K562 (cell line): ENCODE measurements around the gene FASTKD2. TPM values are rescaled to one million over a fixed set of nuclear protein-coding genes. Genes with fewer than 3 reads are reported as not detected.

Experiments
- ARNT ChIP-seq, 2 experiments: fragments of 450-650 bp; IDR thresholded peaks; 2 replicates each; pipeline ENCODE4 v1.6.1; 2016; ENCODE audit warnings: mild to moderate bottlenecking in 1 of 2
- ATF3 ChIP-seq, 2 experiments: fragments of 450-650 bp in 1 of 2; sonication (generic) in 1 of 2; formaldehyde crosslinking in 1 of 2; IDR thresholded peaks in 1 of 2; conservative IDR thresholded peaks in 1 of 2; 2 replicates each; pipeline versions ENCODE4 v1.6.1 to v1.8.1; 2016 to 2023; ENCODE audit warnings: mild to moderate bottlenecking in 2 of 2, moderate library complexity in 2 of 2, inconsistent platforms in 1 of 2, missing genetic modification reagents in 1 of 2
- BHLHE40 ChIP-seq: IDR thresholded peaks from 2 replicates; pipeline ENCODE4 v1.6.1; 2011; ENCODE audit warnings: low read length, improper control_type of control experiment
- CREB1 ChIP-seq, 2 experiments: sonication (generic) in 1 of 2; formaldehyde crosslinking in 1 of 2; IDR thresholded peaks; 2 replicates each; pipeline versions ENCODE4 v1.6.1 to v1.8.0; 2012 to 2022; ENCODE audit warnings: inconsistent platforms in 1 of 2, mild to moderate bottlenecking in 1 of 2, missing genetic modification reagents in 1 of 2, moderate library complexity in 1 of 2
- CREB3L1 ChIP-seq: fragments of 450-650 bp; IDR thresholded peaks from 2 replicates; pipeline ENCODE4 v1.6.1; 2014; ENCODE audit warnings: low read depth, mild to moderate bottlenecking, moderate library complexity, borderline replicate concordance
- DIDO1 ChIP-seq: fragments of 450-650 bp; IDR thresholded peaks from 2 replicates; pipeline ENCODE4 v1.6.1; 2016; ENCODE audit warnings: low read depth, missing biosample characterization, missing genetic modification characterization
- DNMT1 ChIP-seq: fragments of 450-650 bp; IDR thresholded peaks from 2 replicates; pipeline ENCODE4 v1.6.1; 2016; ENCODE audit warnings: antibody characterized with exemption, mild to moderate bottlenecking
- DPF2 ChIP-seq: fragments of 450-650 bp; IDR thresholded peaks from 2 replicates; pipeline ENCODE4 v1.6.1; 2016
- EP400 ChIP-seq: fragments of 450-650 bp; IDR thresholded peaks from 2 replicates; pipeline ENCODE4 v1.6.1; 2017; ENCODE audit warnings: antibody characterized with exemption, mild to moderate bottlenecking, moderate library complexity
- ESRRA ChIP-seq: fragments of 450-650 bp; IDR thresholded peaks from 2 replicates; pipeline ENCODE4 v1.6.1; 2014; ENCODE audit warnings: low read depth, mild to moderate bottlenecking, moderate library complexity, borderline replicate concordance
- HMG20A ChIP-seq: fragments of 450-650 bp; formaldehyde crosslinking; conservative IDR thresholded peaks from 2 replicates; pipeline ENCODE4 v1.4.0; 2020; ENCODE audit warnings: mild to moderate bottlenecking, mixed read lengths
- KLF13 ChIP-seq: fragments of 450-650 bp; IDR thresholded peaks from 2 replicates; pipeline ENCODE4 v1.6.1; 2016; ENCODE audit warnings: missing genetic modification characterization, low read depth, mild to moderate bottlenecking, missing compliant biosample characterization, moderate library complexity, borderline replicate concordance
- KLF16 ChIP-seq: IDR thresholded peaks from 2 replicates; pipeline ENCODE4 v1.6.1; 2016; ENCODE audit warnings: antibody characterized with exemption
- MAFF ChIP-seq: IDR thresholded peaks from 2 replicates; pipeline ENCODE4 v1.6.1; 2012; ENCODE audit warnings: low read length, improper control_type of control experiment
- MTA3 ChIP-seq: fragments of 450-650 bp; formaldehyde crosslinking; IDR thresholded peaks from 2 replicates; pipeline ENCODE4 v1.6.1; 2017; ENCODE audit warnings: mild to moderate bottlenecking, borderline replicate concordance
- NEUROD1 ChIP-seq: fragments of 150-350 bp; IDR thresholded peaks from 2 replicates; pipeline ENCODE4 v1.6.1; 2014; ENCODE audit warnings: borderline replicate concordance, low read length, low read depth; ENCODE audit not compliant: partially characterized antibody
- PHF8 ChIP-seq: fragments of 200-600 bp; sonication (generic); IDR thresholded peaks from 2 replicates; pipeline ENCODE4 v1.6.1; 2012; ENCODE audit warnings: mixed run types, mild to moderate bottlenecking, inconsistent platforms, low read length, moderate library complexity, borderline replicate concordance
- POLR2B ChIP-seq: fragments of 450-650 bp; IDR thresholded peaks from 2 replicates; pipeline ENCODE4 v1.6.1; 2018; ENCODE audit warnings: low read depth; ENCODE audit not compliant: partially characterized antibody
- TAF1 ChIP-seq: IDR thresholded peaks from 2 replicates; pipeline ENCODE4 v1.6.1; 2011; ENCODE audit warnings: mild to moderate bottlenecking, low read length, moderate library complexity; ENCODE audit not compliant: insufficient read depth, control insufficient read depth, severe bottlenecking; ENCODE audit errors: extremely low read depth
- polyA plus RNA-seq, 8 experiments: library from polyadenylated mRNA; depleted of rRNA in 4 of 8; stranded (reverse) in 5 of 8; unstranded in 3 of 8; fragments of >200 nt; fragmentation: Nextera tagmentation in 2 of 8; fragmentation: Illumina TruSeq in 1 of 8; extraction: Ambion mirVana in 2 of 8; extraction: Trizol in 1 of 8; gene quantifications; 2 replicates each; pipeline versions ENCODE4 v1.2.1 to v1.2.3, GENCODE V29; 2011 to 2014; ENCODE audit warnings: inconsistent platforms in 1 of 8, missing spikeins in 1 of 8
- total RNA-seq, 7 experiments: library from RNA; depleted of rRNA in 6 of 7; stranded (reverse); fragments of >200 nt in 6 of 7; fragmentation: Illumina TruSeq in 2 of 7; extraction: Trizol in 2 of 7; gene quantifications; 2 replicates each; pipeline versions ENCODE4 v1.2.1 to v1.2.3, GENCODE V29; 2011 to 2021; ENCODE audit warnings: low replicate concordance in 1 of 7

The FASTKD2 gene
- total and polyA plus RNA-seq, 9 of the 15 experiments (the other 6 are each of a cell fraction or from before 2014, with no cell fraction given) = 20.8 to 90.6 (median 39.1) TPM

- TF ChIP-seq CREB3L1 (peak; percentile 68; the same call in 1 of the 2 replicates), HMG20A (CRISPR knock-in tag) (no peak), DNMT1 (no peak), KLF13 (tag) (no peak), DPF2 (0 out of 2 replicates have a peak, but pooled peaks have one; percentile 39), ATF3 (IDR thresholded peaks at IDR 0.05) (peak; percentile 74), ATF3 (CRISPR knock-in tag; conservative IDR thresholded peaks at IDR 0.05) (no peak), NEUROD1 (peak; percentile 81), POLR2B (peak; percentile 69), BHLHE40 (0 out of 2 replicates have a peak, but pooled peaks have one; percentile 20), ESRRA (peak; percentile 57), EP400 (peak; percentile 82), PHF8 (peak; percentile 72), TAF1 (peak; percentile 88), MTA3 (peak; percentile 99), DIDO1 (tag) (peak; percentile 82), CREB1 (IDR thresholded peaks at IDR 0.05) (0 out of 2 replicates have a peak, but pooled peaks have one; percentile 27), CREB1 (CRISPR knock-in tag; IDR thresholded peaks at IDR 0.05) (no peak), ARNT (IDR thresholded peaks at IDR 0.05) (0 out of 4 replicates have a peak, but pooled peaks of 1 of the 2 experiments have one; percentile 46), MAFF (0 out of 2 replicates have a peak, but pooled peaks have one; percentile 34), KLF16 (peak; percentile 72; the same call in 1 of the 2 replicates)
Measured at GRCh38 chr2:206765242-206766056, at the start of gene FASTKD2, which contains the start of gene MDH1B (continued).
